B cell (primary cell): ENCODE data around the gene DGCR6L.

ENCODE experiments used
- CTCF ChIP-seq: fragments of 200-600 bp; IDR thresholded peaks from one replicate; pipeline ENCODE4 v1.8.0; 2022; ENCODE audit warnings: antibody characterized with exemption, mild to moderate bottlenecking
- EZH2 ChIP-seq: IDR thresholded peaks from 2 replicates; pipeline ENCODE4 v1.6.1; 2012; ENCODE audit warnings: borderline replicate concordance, low read depth, mild to moderate bottlenecking, moderate library complexity, low read length; ENCODE audit not compliant: insufficient read depth, poor library complexity, severe bottlenecking

- TF ChIP-seq CTCF, result no peak
- TF ChIP-seq EZH2, result no peak
These were observed 21.6 kb downstream of the DGCR6L start for GRCh38 chr22:20298110-20298802.
